NT2/D1 (cell line): Measurements from ENCODE around the gene CDK6.

Experiments used
- DNase-seq: peaks from one replicate; pipeline ENCODE4 v3.0.0-alpha.2; 2011; ENCODE audit warnings: low read depth, low spot score
- H3K27me3 ChIP-seq: 2 replicates; pipeline ENCODE4 v1.6.0; 2011; ENCODE audit warnings: mild to moderate bottlenecking; ENCODE audit not compliant: insufficient read length, insufficient read depth
- H3K36me3 ChIP-seq: 2 replicates; pipeline ENCODE4 v1.6.1; 2011; ENCODE audit warnings: mild to moderate bottlenecking, low read length, mixed read lengths; ENCODE audit not compliant: insufficient read depth, insufficient read length
- H3K4me1 ChIP-seq: 2 replicates; pipeline ENCODE4 v1.5.1; 2011; ENCODE audit not compliant: insufficient read depth, insufficient read length
- H3K4me3 ChIP-seq: 2 replicates; pipeline ENCODE4 v1.5.1; 2011; ENCODE audit warnings: low read depth; ENCODE audit not compliant: insufficient read length
- H3K9ac ChIP-seq: 2 replicates; pipeline ENCODE4 v1.6.0; 2011; ENCODE audit warnings: low read depth; ENCODE audit not compliant: insufficient read length
- H3K9me3 ChIP-seq: 2 replicates; pipeline ENCODE4 v1.5.1; 2011; ENCODE audit warnings: mild to moderate bottlenecking, low read length; ENCODE audit not compliant: insufficient read depth
- SUZ12 ChIP-seq: IDR thresholded peaks from 2 replicates; pipeline ENCODE4 v1.6.1; 2011; ENCODE audit not compliant: insufficient read length, insufficient read depth; ENCODE audit errors: extremely low read depth
- YY1 ChIP-seq: IDR thresholded peaks from 2 replicates; pipeline ENCODE4 v1.6.1; 2011; ENCODE audit not compliant: insufficient read length, insufficient read depth
- ZNF274 ChIP-seq: IDR thresholded peaks from 2 replicates; pipeline ENCODE4 v1.6.1; 2011; ENCODE audit warnings: mild to moderate bottlenecking, low read depth, low read length

Gene CDK6

GRCh38 chr7:92755680-92756079 lies 80.7 kb downstream of the CDK6 start:
- no peaks in the 10 kb centered on the region for H3K27me3 ChIP-seq
- H3K9ac ChIP-seq = no peak overlapping the region
- no peaks in the 10 kb centered on the region; the same call in 1 of the 2 replicates for H3K9me3 ChIP-seq
- DNase-seq = no peak
- no peaks in the 10 kb centered on the region for H3K36me3 ChIP-seq
- no peaks in the 10 kb centered on the region for H3K4me1 ChIP-seq
- TF ChIP-seq SUZ12 = no peak
- TF ChIP-seq ZNF274 = no peak
- TF ChIP-seq YY1 = no peak
- H3K4me3 ChIP-seq = no peak overlapping the region

GRCh38 chr7:92754919-92755581 lies 81.3 kb downstream of the CDK6 start:
- DNase-seq = no peak
- no peaks in the 10 kb centered on the region for H3K9me3 ChIP-seq
- no peak overlapping the region for H3K4me3 ChIP-seq
- H3K27me3 ChIP-seq = no peaks in the 10 kb centered on the region
- no peaks in the 10 kb centered on the region for H3K4me1 ChIP-seq
- no peak for TF ChIP-seq SUZ12
- no peak for TF ChIP-seq ZNF274
- no peak for TF ChIP-seq YY1
- H3K36me3 ChIP-seq = no peaks in the 10 kb centered on the region
- H3K9ac ChIP-seq = no peak overlapping the region

- H3K4me3 ChIP-seq = no peak overlapping the region
- DNase-seq = no peak
- H3K4me1 ChIP-seq = no peaks in the 10 kb centered on the region
Observed at GRCh38 chr7:92753614-92754013, 82.8 kb downstream of the CDK6 start.

GRCh38 chr7:92751902-92752901 lies 84.2 kb downstream of the CDK6 start:
- H3K9me3 ChIP-seq = no peaks in the 10 kb centered on the region
- no peak overlapping the region for H3K4me3 ChIP-seq
- no peak overlapping the region for H3K9ac ChIP-seq
- no peaks in the 10 kb centered on the region for H3K27me3 ChIP-seq
- no peaks in the 10 kb centered on the region for H3K4me1 ChIP-seq
- no peak for TF ChIP-seq SUZ12
- no peak for DNase-seq
- H3K36me3 ChIP-seq = no peaks in the 10 kb centered on the region

More at GRCh38 chr7:92753614-92754013, 82.8 kb downstream of the CDK6 start:
- H3K9ac ChIP-seq = no peak overlapping the region
- no peak for TF ChIP-seq SUZ12
- no peak for TF ChIP-seq ZNF274
- TF ChIP-seq YY1 = no peak
- no peaks in the 10 kb centered on the region for H3K9me3 ChIP-seq
- H3K36me3 ChIP-seq = no peaks in the 10 kb centered on the region
- no peaks in the 10 kb centered on the region for H3K27me3 ChIP-seq

GRCh38 chr7:92750946-92751345 lies 85.4 kb downstream of the CDK6 start:
- no peaks in the 10 kb centered on the region for H3K4me1 ChIP-seq
- no peaks in the 10 kb centered on the region for H3K36me3 ChIP-seq
- no peaks in the 10 kb centered on the region for H3K9me3 ChIP-seq
- no peaks in the 10 kb centered on the region for H3K27me3 ChIP-seq
- no peak overlapping the region for H3K9ac ChIP-seq
- H3K4me3 ChIP-seq = no peak overlapping the region
- no peak for DNase-seq
- no peak for TF ChIP-seq YY1

- Histone ChIP-seq H3K4me1 (no peaks in the 10 kb centered on the region), H3K36me3 (no peaks in the 10 kb centered on the region), H3K9me3 (no peaks in the 10 kb centered on the region), H3K4me3 (no peak overlapping the region), H3K9ac (no peak overlapping the region), H3K27me3 (no peaks in the 10 kb centered on the region)
- no peak for TF ChIP-seq SUZ12
- no peak for DNase-seq
Observed at GRCh38 chr7:92750447-92750839, 85.9 kb downstream of the CDK6 start.

GRCh38 chr7:92749832-92750446 lies 86.4 kb downstream of the CDK6 start:
- Histone ChIP-seq H3K27me3 (no peaks in the 10 kb centered on the region), H3K36me3 (no peaks in the 10 kb centered on the region), H3K9me3 (no peaks in the 10 kb centered on the region), H3K4me3 (no peak overlapping the region), H3K4me1 (no peaks in the 10 kb centered on the region), H3K9ac (no peak overlapping the region)
- no peak for TF ChIP-seq ZNF274
- TF ChIP-seq YY1 = no peak
- no peak for TF ChIP-seq SUZ12
- DNase-seq = no peak
